ENCODE data around the gene PJA2.
"Not testable (repeated sequence)": the region's sequence is repeated elsewhere in the genome, so short reads cannot be mapped to it uniquely, and the experiment has no call there.

Gene PJA2

GRCh38 chr5:109416882-109417281, 7.1 kb upstream of the PJA2 start:
- no peak overlapping the region for H3K27ac ChIP-seq
- no peak for TF ChIP-seq ZFX (IDR thresholded peaks at IDR 0.05; ENCODE audit: borderline replicate concordance)
- no peak for TF ChIP-seq CTCF (IDR thresholded peaks at IDR 0.05)

GRCh38 chr5:109413921-109414461, 4.2 kb upstream of the PJA2 start:
- H3K27ac ChIP-seq = not testable (repeated sequence)

- peak overlapping the region; percentile 15; the same call in 1 of the 2 replicates for H3K27ac ChIP-seq
- TF ChIP-seq CTCF (IDR thresholded peaks at IDR 0.05) (no peak), ZFX (IDR thresholded peaks at IDR 0.05; ENCODE audit: borderline replicate concordance) (no peak)
Observed at GRCh38 chr5:109413458-109413857, 3.7 kb upstream of the PJA2 start.

- peak overlapping the region; percentile 15; the same call in 1 of the 2 replicates for H3K27ac ChIP-seq
- TF ChIP-seq CTCF (IDR thresholded peaks at IDR 0.05) = no peak
- TF ChIP-seq ZFX (IDR thresholded peaks at IDR 0.05; ENCODE audit: borderline replicate concordance) = no peak
Observed at GRCh38 chr5:109412981-109413402, 3.2 kb upstream of the PJA2 start.

GRCh38 chr5:109411627-109412026, 1.9 kb upstream of the PJA2 start:
- TF ChIP-seq CTCF (IDR thresholded peaks at IDR 0.05) (no peak), ZFX (IDR thresholded peaks at IDR 0.05; ENCODE audit: borderline replicate concordance) (no peak)
- peak overlapping the region; percentile 95 for H3K27ac ChIP-seq

GRCh38 chr5:109411149-109411514, 1.4 kb upstream of the PJA2 start:
- TF ChIP-seq ZFX (IDR thresholded peaks at IDR 0.05; ENCODE audit: borderline replicate concordance) (no peak), CTCF (IDR thresholded peaks at IDR 0.05) (no peak)

GRCh38 chr5:109410389-109411148, 795 bp upstream of the PJA2 start:
- TF ChIP-seq CTCF (IDR thresholded peaks at IDR 0.05) (0 out of 2 replicates have a peak, but pooled peaks have one; percentile 3), ZFX (IDR thresholded peaks at IDR 0.05; ENCODE audit: borderline replicate concordance) (no peak)
- peak overlapping the region; percentile 95 for H3K27ac ChIP-seq

More at GRCh38 chr5:109411149-109411514, 1.4 kb upstream of the PJA2 start:
- H3K27ac ChIP-seq = peak overlapping the region; percentile 95
